ENCODE data around the gene MICA. TPM values are rescaled to one million over a fixed set of nuclear protein-coding genes. Genes with fewer than 3 reads are reported as not detected.

Gene MICA
- total RNA-seq = 19.2 TPM

DNA sequence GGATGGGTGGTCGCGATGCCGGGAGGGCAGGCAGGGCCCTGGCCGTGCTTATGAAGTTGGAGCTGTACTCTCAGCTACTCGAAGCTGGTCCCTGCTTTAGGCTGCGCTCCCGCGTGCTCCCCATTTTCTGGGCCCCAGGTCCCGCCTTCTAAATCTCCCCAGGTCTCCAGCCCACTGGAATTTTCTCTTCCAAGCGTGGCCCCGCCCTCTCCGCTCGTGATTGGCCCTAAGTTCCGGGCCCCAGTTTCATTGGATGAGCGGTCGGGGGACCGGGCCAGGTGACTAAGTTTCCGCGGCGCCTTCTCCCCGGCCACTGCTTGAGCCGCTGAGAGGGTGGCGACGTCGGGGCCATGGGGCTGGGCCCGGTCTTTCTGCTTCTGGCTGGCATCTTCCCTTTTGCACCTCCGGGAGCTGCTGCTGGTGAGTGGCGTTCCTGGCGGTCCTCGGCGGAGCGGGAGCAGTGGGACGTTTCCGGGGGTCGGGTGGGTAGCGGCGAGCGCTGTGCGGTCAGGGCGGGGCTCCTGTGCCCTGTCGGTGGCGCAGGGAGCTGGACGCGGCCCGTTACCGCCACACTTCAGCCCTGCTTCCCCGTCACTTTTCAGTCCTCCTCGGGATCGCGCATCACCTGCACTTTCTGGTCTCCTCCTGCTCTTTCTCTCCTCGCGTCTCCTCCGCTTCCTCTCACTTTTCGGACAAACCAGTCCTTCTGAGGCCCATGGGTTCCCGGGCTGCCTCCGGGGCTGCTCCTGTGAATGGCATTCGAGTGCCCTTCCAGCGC lies at the start of gene MICA:
MICA (plus strand) TSS at position 313 of the 778 bp plus-strand sequence; CDS start at position 351, 38 bp downstream.
- intact Hi-C loops (cut with DNase I) = loop anchor here (5.0 to 10.0 kb wide), 3 partner anchors 139 to 786 kb away; partner anchors contain the start of genes DDX39B, FLOT1, IER3 and MRPS18B
- TF ChIP-seq, protein P1, sequence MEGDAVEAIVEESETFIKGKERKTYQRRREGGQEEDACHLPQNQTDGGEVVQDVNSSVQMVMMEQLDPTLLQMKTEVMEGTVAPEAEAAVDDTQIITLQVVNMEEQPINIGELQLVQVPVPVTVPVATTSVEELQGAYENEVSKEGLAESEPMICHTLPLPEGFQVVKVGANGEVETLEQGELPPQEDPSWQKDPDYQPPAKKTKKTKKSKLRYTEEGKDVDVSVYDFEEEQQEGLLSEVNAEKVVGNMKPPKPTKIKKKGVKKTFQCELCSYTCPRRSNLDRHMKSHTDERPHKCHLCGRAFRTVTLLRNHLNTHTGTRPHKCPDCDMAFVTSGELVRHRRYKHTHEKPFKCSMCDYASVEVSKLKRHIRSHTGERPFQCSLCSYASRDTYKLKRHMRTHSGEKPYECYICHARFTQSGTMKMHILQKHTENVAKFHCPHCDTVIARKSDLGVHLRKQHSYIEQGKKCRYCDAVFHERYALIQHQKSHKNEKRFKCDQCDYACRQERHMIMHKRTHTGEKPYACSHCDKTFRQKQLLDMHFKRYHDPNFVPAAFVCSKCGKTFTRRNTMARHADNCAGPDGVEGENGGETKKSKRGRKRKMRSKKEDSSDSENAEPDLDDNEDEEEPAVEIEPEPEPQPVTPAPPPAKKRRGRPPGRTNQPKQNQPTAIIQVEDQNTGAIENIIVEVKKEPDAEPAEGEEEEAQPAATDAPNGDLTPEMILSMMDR (IDR thresholded peaks at IDR 0.05) = peak in 2 of 3 experiments; percentile 24 to 39
- Histone ChIP-seq H3K9me3 (no peaks in the 10 kb centered on the region), H3K27me3 (no peaks in the 10 kb centered on the region), H3K27ac (peak within 1 kb of the TSS; percentile 92 to 95), H3K36me3 (no peaks in the 10 kb centered on the region), H3K4me3 (peak within 1 kb of the TSS; percentile 68 to 76), H3K4me1 (peaks cover 12 to 26% of the 10 kb centered on the region in 2 donors)
- peak; percentile 74 to 96 for DNase-seq (ENCODE audit: low spot score in 2 of 2)

DNA sequence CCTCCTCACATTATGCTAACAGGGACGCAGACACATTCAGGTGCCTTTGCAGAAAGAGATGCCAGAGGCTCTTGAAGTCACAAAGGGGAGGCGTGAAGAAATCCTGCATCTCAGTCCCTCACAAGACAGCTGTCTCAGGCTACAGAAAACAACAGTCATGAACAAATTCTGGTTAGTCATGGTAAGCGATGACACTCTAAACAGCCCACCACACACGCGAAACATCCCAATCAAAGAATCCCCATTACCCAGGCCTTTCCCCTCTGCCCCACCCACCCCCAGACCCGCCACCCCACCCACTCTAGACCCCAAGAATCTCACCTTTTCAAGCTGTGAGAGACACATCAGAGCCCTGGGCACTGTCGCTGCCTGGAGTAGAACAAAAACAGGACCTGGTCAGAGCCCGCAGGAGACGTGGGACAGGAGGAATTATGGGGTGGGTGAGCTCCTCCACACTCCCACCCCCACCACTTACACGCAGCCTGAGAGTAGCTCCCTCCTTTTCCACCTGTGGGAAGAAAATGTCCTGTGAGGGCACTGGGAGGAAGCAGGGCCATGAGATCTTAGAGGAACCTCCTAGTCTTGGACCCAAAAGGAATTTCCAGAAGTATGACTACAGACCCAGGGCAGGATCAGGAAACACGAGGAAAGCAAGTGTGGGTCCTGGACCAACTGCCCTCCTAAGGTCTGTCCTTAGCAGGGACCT lies 49.1 kb upstream of the MICA start:
- no peaks in the 10 kb centered on the region for H3K27me3 ChIP-seq

DNA sequence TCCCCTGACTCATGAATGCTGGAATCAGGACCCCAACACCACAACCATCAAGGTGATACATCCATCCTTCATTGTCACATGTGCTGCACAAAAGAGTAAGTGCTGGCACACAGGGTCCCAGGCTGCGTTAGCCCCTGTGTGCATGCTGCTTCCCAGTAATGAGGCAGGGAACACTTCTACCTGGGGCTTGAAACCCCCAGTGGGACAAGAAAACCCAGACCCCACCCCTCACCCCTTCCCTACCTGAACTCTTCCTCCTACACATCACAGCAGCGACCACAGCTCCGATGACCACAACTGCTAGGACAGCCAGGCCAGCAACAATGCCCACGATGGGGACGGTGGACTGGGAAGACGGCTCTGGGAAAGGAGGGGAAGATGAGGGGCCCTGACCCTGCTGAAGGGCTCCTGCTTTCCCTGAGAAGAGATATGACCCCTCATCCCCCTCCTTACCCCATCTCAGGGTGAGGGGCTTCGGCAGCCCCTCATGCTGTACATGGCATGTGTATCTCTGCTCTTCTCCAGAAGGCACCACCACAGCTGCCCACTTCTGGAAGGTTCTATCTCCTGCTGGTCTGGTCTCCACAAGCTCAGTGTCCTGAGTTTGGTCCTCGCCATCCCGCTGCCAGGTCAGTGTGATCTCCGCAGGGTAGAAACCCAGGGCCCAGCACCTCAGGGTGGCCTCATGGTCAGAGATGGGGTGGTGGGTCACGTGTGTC lies 48.4 kb upstream of the MICA start:
- peaks cover 3% of the 10 kb centered on the region in 2 donors for H3K36me3 ChIP-seq
- H3K27ac ChIP-seq = no peak overlapping the region
- TF ChIP-seq, protein P1 (IDR thresholded peaks at IDR 0.05) = no peak
- H3K9me3 ChIP-seq = no peaks in the 10 kb centered on the region
- no peak for DNase-seq (ENCODE audit: low spot score in 2 of 2)
- peak overlapping the region; percentile 10 to 91 for H3K4me3 ChIP-seq
- intact Hi-C loops (cut with DNase I) = no loop called here
- no peaks in the 10 kb centered on the region for H3K27me3 ChIP-seq
- peaks cover 0 to 5% of the 10 kb centered on the region in 2 donors for H3K4me1 ChIP-seq

More for the DNA sequence above, 49.1 kb upstream of the MICA start:
- H3K4me3 ChIP-seq = peak overlapping the region in 1 of 2 donors; percentile 91
- no peaks in the 10 kb centered on the region for H3K9me3 ChIP-seq
- no peak overlapping the region for H3K27ac ChIP-seq
- no peak for DNase-seq (ENCODE audit: low spot score in 2 of 2)
- intact Hi-C loops (cut with DNase I) = no loop called here
- TF ChIP-seq, protein P1 (IDR thresholded peaks at IDR 0.05) = no peak
- peaks cover 0 to 5% of the 10 kb centered on the region in 2 donors for H3K4me1 ChIP-seq
- peaks cover 3% of the 10 kb centered on the region in 2 donors for H3K36me3 ChIP-seq

DNA sequence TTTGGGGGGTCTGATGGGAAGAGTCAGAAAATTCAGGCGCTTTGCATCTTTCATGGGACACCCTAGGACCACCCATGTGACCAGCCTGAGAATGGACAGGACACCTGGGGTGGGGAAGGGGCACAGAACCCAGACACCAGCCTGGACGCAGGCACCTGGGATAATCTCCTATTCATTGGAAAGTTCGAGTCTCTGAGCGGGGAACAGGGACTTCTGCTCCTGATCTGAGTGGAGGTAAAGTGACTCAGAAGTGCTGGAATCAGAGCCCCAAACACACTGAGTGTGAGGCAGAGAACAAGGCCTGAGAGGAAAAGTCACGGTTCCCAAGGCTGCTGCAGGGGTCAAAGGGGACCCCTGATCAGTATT lies 47.8 kb upstream of the MICA start:
- no peak overlapping the region for H3K27ac ChIP-seq
- TF ChIP-seq, protein P1 (IDR thresholded peaks at IDR 0.05) = no peak
- intact Hi-C loops (cut with DNase I) = no loop called here

DNA sequence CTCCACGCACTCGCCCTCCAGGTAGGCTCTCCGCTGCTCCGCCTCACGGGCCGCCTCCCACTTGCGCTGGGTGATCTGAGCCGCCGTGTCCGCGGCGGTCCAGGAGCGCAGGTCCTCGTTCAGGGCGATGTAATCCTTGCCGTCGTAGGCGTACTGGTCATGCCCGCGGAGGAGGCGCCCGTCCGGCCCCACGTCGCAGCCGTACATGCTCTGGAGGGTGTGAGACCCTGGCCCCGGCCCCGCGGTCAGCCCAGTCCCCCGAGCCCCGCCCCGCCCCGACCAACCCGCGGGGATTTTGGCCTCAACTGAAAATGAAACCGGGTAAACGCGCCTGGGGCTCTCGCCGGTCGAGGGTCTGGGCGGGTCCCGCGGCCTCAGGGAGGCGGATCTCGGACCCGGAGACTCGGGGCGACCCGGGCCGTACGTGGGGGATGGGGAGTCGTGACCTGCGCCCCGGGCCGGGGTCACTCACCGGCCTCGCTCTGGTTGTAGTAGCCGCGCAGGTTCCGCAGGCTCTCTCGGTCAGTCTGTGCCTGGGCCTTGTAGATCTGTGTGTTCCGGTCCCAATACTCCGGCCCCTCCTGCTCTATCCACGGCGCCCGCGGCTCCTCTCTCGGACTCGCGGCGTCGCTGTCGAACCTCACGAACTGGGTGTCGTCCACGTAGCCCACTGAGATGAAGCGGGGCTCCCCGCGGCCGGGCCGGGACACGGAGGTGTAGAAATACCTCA lies 47.0 kb upstream of the MICA start:
- intact Hi-C loops (cut with DNase I) = loop anchor here (2.0 kb wide), 2 partner anchors 84 to 160 kb away; partner anchors contain the start of gene HLA-C
- no peaks in the 10 kb centered on the region for H3K27me3 ChIP-seq
- TF ChIP-seq, protein P1 (IDR thresholded peaks at IDR 0.05) = no peak
- H3K4me1 ChIP-seq = peaks cover 0 to 5% of the 10 kb centered on the region in 2 donors
- DNase-seq (ENCODE audit: low spot score in 2 of 2) = no peak
- peak overlapping the region; percentile 76 to 84 for H3K27ac ChIP-seq
- H3K4me3 ChIP-seq = peak overlapping the region; percentile 61 to 91
- no peaks in the 10 kb centered on the region for H3K9me3 ChIP-seq
- H3K36me3 ChIP-seq = peaks cover 3% of the 10 kb centered on the region in 2 donors

More for the DNA sequence above, 47.8 kb upstream of the MICA start:
- H3K36me3 ChIP-seq = peaks cover 3% of the 10 kb centered on the region in 2 donors
- DNase-seq (ENCODE audit: low spot score in 2 of 2) = no peak
- peaks cover 0 to 5% of the 10 kb centered on the region in 2 donors for H3K4me1 ChIP-seq
- H3K27me3 ChIP-seq = no peaks in the 10 kb centered on the region
- H3K9me3 ChIP-seq = no peaks in the 10 kb centered on the region
- peak overlapping the region; percentile 61 to 91 for H3K4me3 ChIP-seq
